Mucosa of gallbladder (tissue), 1 donor: Measurements from ENCODE around the gene MRPS26. TPM values are rescaled to one million over a fixed set of nuclear protein-coding genes. Genes with fewer than 3 reads are reported as not detected.
"Not testable (repeated sequence)": the region's sequence is repeated elsewhere in the genome, so short reads cannot be mapped to it uniquely, and the experiment has no call there.

ENCODE experiments used
- DNase-seq: peaks from one replicate; pipeline ENCODE4 v3.0.0-alpha.2; 2020; ENCODE audit warnings: low spot score
- total RNA-seq: library from RNA; stranded (reverse); gene quantifications from one replicate; pipeline ENCODE4 v1.2.1, GENCODE V29; 2021
- donor health status: DM: no; HTN: no; CAD: no.

MRPS26 gene
- total RNA-seq, 1 donor from 2014 or later, result 46.6 TPM

GRCh38 chr20:3073251-3073643 lies 27.4 kb downstream of the MRPS26 start:
- not testable (repeated sequence) for DNase-seq

- no peak for DNase-seq
Measured at GRCh38 chr20:3074812-3075211, 29.0 kb downstream of the MRPS26 start.

GRCh38 chr20:3075315-3075714 lies 29.5 kb downstream of the MRPS26 start:
- DNase-seq, result not testable (repeated sequence)

- no peak for DNase-seq
Measured at GRCh38 chr20:3077618-3078134, 31.8 kb downstream of the MRPS26 start.

- no peak for DNase-seq
Measured at GRCh38 chr20:3080939-3081388, 35.1 kb downstream of the MRPS26 start.

- no peak for DNase-seq
Measured at GRCh38 chr20:3081641-3082040, 35.8 kb downstream of the MRPS26 start.

GRCh38 chr20:3082306-3082951 lies 36.6 kb downstream of the MRPS26 start:
- no peak for DNase-seq

- no peak for DNase-seq
Measured at GRCh38 chr20:3082955-3083952, 37.4 kb downstream of the MRPS26 start.

GRCh38 chr20:3084283-3084985 lies 38.6 kb downstream of the MRPS26 start, which contains the start of gene AVP:
AVP (minus strand) TSS chr20:3084724; CDS start chr20:3084674, 50 bp downstream.
- no peak for DNase-seq

GRCh38 chr20:3084986-3085360 lies 39.1 kb downstream of the MRPS26 start:
- DNase-seq, result no peak

- no peak for DNase-seq
Measured at GRCh38 chr20:3085571-3086072, 39.8 kb downstream of the MRPS26 start.

- no peak for DNase-seq
Measured at GRCh38 chr20:3088031-3088430, 42.2 kb downstream of the MRPS26 start.

- no peak for DNase-seq
Measured at GRCh38 chr20:3090565-3090964, 44.7 kb downstream of the MRPS26 start.

GRCh38 chr20:3092611-3093379 lies 46.9 kb downstream of the MRPS26 start:
- DNase-seq, result no peak

- no peak for DNase-seq
Measured at GRCh38 chr20:3093861-3094361, 48.1 kb downstream of the MRPS26 start.

GRCh38 chr20:3094848-3095629 lies 49.2 kb downstream of the MRPS26 start:
- DNase-seq, result no peak
